ENCODE data around the gene KLHL25. TPM values are rescaled to one million over a fixed set of nuclear protein-coding genes. Genes with fewer than 3 reads are reported as not detected.

Gene KLHL25
- total and polyA plus RNA-seq, 2 of the 13 experiments (the other 11 are each of a cell fraction or from before 2014, with no cell fraction given): 3.7 to 8.2 TPM

DNA sequence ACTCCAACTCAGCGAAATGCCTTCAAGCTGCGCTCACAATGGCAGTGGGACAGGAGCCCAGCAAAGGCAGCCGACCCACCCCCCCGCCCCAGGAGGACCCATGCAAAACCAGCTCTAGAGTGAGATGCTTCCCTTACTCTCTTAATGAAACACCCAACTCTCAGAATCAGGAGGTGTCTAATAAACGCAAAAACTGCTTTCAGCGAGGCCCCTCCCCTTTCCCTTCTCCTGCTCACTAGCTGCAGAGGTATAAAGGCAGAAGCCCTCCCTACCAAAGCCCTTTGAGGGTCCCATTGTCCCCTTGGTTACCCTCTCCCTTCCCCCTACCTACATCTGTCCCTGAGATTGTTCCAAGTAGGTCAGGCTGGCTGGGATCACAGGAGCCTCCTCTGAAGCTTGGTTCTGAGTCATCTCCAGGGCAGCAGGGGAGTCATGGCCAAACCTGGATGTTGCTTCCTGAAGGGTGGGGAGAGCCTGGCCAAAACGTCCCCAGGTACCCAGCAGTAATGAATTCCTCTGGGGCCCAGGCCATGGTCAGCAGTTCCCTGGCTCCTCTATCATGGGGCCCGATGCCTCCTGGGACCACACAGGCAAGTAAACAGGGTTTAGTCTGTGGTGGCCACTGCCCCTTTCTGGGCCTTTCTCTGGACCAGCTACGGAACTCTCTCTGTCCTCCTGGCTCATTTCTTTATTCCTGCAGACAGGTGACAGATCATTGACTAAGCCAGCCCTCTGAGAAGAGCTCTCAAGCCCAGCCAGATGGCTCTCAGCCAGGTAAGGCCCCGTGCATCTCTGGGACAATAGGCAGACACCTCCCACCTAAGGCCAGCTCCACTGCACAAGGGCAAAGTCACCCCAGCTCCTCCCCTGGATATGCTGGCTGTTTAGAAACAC is 8.6 kb downstream of the KLHL25 start (continued):
- TF ChIP-seq RERE (CRISPR knock-in tag; IDR thresholded peaks at IDR 0.05; ENCODE audit: low read depth): no peak
- TF ChIP-seq NR2F6 (IDR thresholded peaks at IDR 0.05): no peak
- TF ChIP-seq NR2F6 (CRISPR knock-in tag; IDR thresholded peaks at IDR 0.05): 0 out of 2 replicates have a peak, but pooled peaks have one; percentile 8
- TF ChIP-seq, protein P1, sequence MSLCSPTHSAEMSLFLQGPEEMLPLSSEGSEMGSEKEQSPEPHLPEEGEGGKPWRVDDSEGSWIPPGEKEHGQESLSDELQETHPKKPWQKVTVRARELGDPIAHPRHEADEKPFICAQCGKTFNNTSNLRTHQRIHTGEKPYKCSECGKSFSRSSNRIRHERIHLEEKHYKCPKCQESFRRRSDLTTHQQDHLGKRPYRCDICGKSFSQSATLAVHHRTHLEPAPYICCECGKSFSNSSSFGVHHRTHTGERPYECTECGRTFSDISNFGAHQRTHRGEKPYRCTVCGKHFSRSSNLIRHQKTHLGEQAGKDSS (CRISPR knock-in tag; IDR thresholded peaks at IDR 0.05; ENCODE audit: borderline replicate concordance, low read depth): no peak
- TF ChIP-seq TEAD3 (CRISPR knock-in tag; optimal IDR thresholded peaks at IDR 0.05; ENCODE audit: borderline replicate concordance): peak; percentile 15
- no peak for TF ChIP-seq BORCS8-MEF2B (CRISPR knock-in tag; IDR thresholded peaks at IDR 0.05)
- no peak for TF ChIP-seq FOXM1 (CRISPR knock-in tag; IDR thresholded peaks at IDR 0.05)
- TF ChIP-seq, protein P2, sequence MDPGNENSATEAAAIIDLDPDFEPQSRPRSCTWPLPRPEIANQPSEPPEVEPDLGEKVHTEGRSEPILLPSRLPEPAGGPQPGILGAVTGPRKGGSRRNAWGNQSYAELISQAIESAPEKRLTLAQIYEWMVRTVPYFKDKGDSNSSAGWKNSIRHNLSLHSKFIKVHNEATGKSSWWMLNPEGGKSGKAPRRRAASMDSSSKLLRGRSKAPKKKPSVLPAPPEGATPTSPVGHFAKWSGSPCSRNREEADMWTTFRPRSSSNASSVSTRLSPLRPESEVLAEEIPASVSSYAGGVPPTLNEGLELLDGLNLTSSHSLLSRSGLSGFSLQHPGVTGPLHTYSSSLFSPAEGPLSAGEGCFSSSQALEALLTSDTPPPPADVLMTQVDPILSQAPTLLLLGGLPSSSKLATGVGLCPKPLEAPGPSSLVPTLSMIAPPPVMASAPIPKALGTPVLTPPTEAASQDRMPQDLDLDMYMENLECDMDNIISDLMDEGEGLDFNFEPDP (CRISPR knock-in tag; conservative IDR thresholded peaks at IDR 0.05): no peak
- TF ChIP-seq, protein P3, sequence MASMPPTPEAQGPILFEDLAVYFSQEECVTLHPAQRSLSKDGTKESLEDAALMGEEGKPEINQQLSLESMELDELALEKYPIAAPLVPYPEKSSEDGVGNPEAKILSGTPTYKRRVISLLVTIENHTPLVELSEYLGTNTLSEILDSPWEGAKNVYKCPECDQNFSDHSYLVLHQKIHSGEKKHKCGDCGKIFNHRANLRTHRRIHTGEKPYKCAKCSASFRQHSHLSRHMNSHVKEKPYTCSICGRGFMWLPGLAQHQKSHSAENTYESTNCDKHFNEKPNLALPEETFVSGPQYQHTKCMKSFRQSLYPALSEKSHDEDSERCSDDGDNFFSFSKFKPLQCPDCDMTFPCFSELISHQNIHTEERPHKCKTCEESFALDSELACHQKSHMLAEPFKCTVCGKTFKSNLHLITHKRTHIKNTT (CRISPR knock-in tag; IDR thresholded peaks at IDR 0.05): no peak
- TF ChIP-seq ZBTB46 (CRISPR knock-in tag; IDR thresholded peaks at IDR 0.05; ENCODE audit: borderline replicate concordance): no peak
- no peak for TF ChIP-seq ZNF619 (CRISPR knock-in tag; IDR thresholded peaks at IDR 0.05)
- no peak for TF ChIP-seq FLYWCH1 (CRISPR knock-in tag; IDR thresholded peaks at IDR 0.05)
- TF ChIP-seq, protein P4, sequence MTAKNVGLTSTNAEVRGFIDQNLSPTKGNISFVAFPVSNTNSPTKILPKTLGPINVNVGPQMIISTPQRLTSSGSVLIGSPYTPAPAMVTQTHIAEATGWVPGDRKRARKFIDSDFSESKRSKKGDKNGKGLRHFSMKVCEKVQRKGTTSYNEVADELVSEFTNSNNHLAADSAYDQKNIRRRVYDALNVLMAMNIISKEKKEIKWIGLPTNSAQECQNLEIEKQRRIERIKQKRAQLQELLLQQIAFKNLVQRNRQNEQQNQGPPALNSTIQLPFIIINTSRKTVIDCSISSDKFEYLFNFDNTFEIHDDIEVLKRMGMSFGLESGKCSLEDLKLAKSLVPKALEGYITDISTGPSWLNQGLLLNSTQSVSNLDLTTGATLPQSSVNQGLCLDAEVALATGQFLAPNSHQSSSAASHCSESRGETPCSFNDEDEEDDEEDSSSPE (CRISPR knock-in tag; IDR thresholded peaks at IDR 0.05): no peak

Measured in HepG2 (cell line).